SK-N-SH (cell line): ENCODE data around the gene PDE6A. TPM values are rescaled to one million over a fixed set of nuclear protein-coding genes. Genes with fewer than 3 reads are reported as not detected.

ENCODE experiments used
- CTCF ChIA-PET: fragments of 300-600, 350-600 bp; formaldehyde crosslinking; extraction: SDS; loops from one replicate; lab custom pipeline; 2021; lab: Yijun Ruan, JAX
- POLR2A ChIA-PET: fragments of 350-600 bp; sonication (Branson Sonifier 250); formaldehyde crosslinking; extraction: SDS; loops from one replicate; lab custom pipeline; 2020; ENCODE audit warnings: antibody characterized with exemption, inconsistent platforms; lab: Yijun Ruan, JAX
- DNase-seq: peaks from one replicate; pipeline ENCODE4 v3.0.0; 2012
- H2AFZ ChIP-seq: fragments of 200-600 bp; sonication (generic); 2 replicates; pipeline ENCODE4 v1.8.1; 2016; ENCODE audit warnings: antibody characterized with exemption, mild to moderate bottlenecking, low read depth
- H3F3A ChIP-seq: fragments of 200-600 bp; sonication (generic); replicated peaks from 2 replicates; pipeline ENCODE3; 2016; ENCODE audit warnings: antibody characterized with exemption, mild to moderate bottlenecking; ENCODE audit not compliant: insufficient read depth
- H3K27ac ChIP-seq, 2 experiments: fragments of 200-500 bp in 1 of 2; fragments of 200-600 bp in 1 of 2; sonication (Bioruptor generic) in 1 of 2; sonication (generic), shearing (Covaris generic) in 1 of 2; 2 replicates each; pipeline versions ENCODE4 v1.5.1 to v1.6.1; 2014 to 2016; ENCODE audit warnings: low read depth in 2 of 2, inconsistent platforms in 1 of 2, low read length in 1 of 2, mild to moderate bottlenecking in 1 of 2, mixed read lengths in 1 of 2
- H3K27me3 ChIP-seq: fragments of 200-600 bp; sonication (generic), shearing (Covaris generic); 2 replicates; pipeline ENCODE4 v1.6.1; 2016; ENCODE audit warnings: mixed run types; ENCODE audit not compliant: insufficient read depth
- H3K36me3 ChIP-seq, 2 experiments: fragments of 200-500 bp in 1 of 2; fragments of 200-600 bp in 1 of 2; sonication (Bioruptor generic) in 1 of 2; sonication (generic) in 1 of 2; replicated peaks in 1 of 2; 2 replicates each; pipeline versions ENCODE3 to v1.5.1; 2014 to 2016; ENCODE audit warnings: low read length in 1 of 2, mild to moderate bottlenecking in 1 of 2; ENCODE audit not compliant: insufficient read depth in 2 of 2, control insufficient read depth in 1 of 2
- H3K4me1 ChIP-seq, 2 experiments: fragments of 200-500 bp in 1 of 2; fragments of 200-600 bp in 1 of 2; sonication (Bioruptor generic) in 1 of 2; sonication (generic), shearing (Covaris generic) in 1 of 2; 2 replicates each; pipeline versions ENCODE4 v1.5.1 to v1.6.1; 2014 to 2016; ENCODE audit warnings: low read depth in 1 of 2, low read length in 1 of 2, mixed run types in 1 of 2; ENCODE audit not compliant: insufficient read depth in 2 of 2, control insufficient read depth in 1 of 2
- H3K4me2 ChIP-seq: fragments of 200-600 bp; sonication (generic), shearing (Covaris generic); 2 replicates; pipeline ENCODE4 v1.6.1; 2017; ENCODE audit warnings: mixed run types
- H3K4me3 ChIP-seq, 2 experiments: fragments of 200-500 bp in 1 of 2; fragments of 200-600 bp in 1 of 2; sonication (Bioruptor generic) in 1 of 2; sonication (generic), shearing (Covaris generic) in 1 of 2; 2 replicates each; pipeline versions ENCODE4 v1.5.1 to v1.8.1; 2014 to 2016; ENCODE audit warnings: low read depth in 2 of 2, inconsistent platforms in 1 of 2, low read length in 1 of 2, mild to moderate bottlenecking in 1 of 2, mixed read lengths in 1 of 2, moderate library complexity in 1 of 2
- H3K79me2 ChIP-seq: fragments of 200-600 bp; sonication (generic); 2 replicates; pipeline ENCODE4 v1.8.1; 2017; ENCODE audit warnings: mild to moderate bottlenecking; ENCODE audit not compliant: insufficient read depth
- H3K9ac ChIP-seq: fragments of 200-600 bp; sonication (generic); 2 replicates; pipeline ENCODE4 v1.6.1; 2017; ENCODE audit warnings: mixed run types
- H3K9me2 ChIP-seq: fragments of 200-600 bp; sonication (generic); 2 replicates; pipeline ENCODE4 v1.6.1; 2017; ENCODE audit warnings: mixed run types
- H3K9me3 ChIP-seq: fragments of 200-600 bp; sonication (generic); 2 replicates; pipeline ENCODE4 v1.6.1; 2017; ENCODE audit warnings: mixed run types, mild to moderate bottlenecking, moderate library complexity
- H4K20me1 ChIP-seq: fragments of 200-600 bp; sonication (generic); 2 replicates; pipeline ENCODE4 v1.6.1; 2017; ENCODE audit warnings: mild to moderate bottlenecking, mixed run types; ENCODE audit not compliant: insufficient read depth
- CHD2 ChIP-seq: fragments of 150-350 bp; IDR thresholded peaks from 2 replicates; pipeline ENCODE4 v1.6.1; 2018; ENCODE audit warnings: low read length; ENCODE audit not compliant: partially characterized antibody
- EZH2phosphoT487 ChIP-seq: fragments of 200-600 bp; sonication (generic); IDR thresholded peaks from 2 replicates; pipeline ENCODE4 v1.6.1; 2017; ENCODE audit warnings: low read depth, mixed run types, mild to moderate bottlenecking, antibody characterized with exemption, moderate library complexity, borderline replicate concordance
- FOSL2 ChIP-seq: IDR thresholded peaks from 2 replicates; pipeline ENCODE4 v1.4.0; 2012; ENCODE audit warnings: low read depth, mild to moderate bottlenecking, moderate library complexity, borderline replicate concordance
- NRF1 ChIP-seq: IDR thresholded peaks from 2 replicates; pipeline ENCODE4 v1.6.1; 2012; ENCODE audit warnings: low read depth, mild to moderate bottlenecking, low read length
- RXRA ChIP-seq: IDR thresholded peaks from 2 replicates; pipeline ENCODE4 v1.4.0; 2012; ENCODE audit warnings: low read depth, mild to moderate bottlenecking, borderline replicate concordance
- WGBS: methylation state at CpG from one replicate; pipeline ENCODE4 v1.1.6; 2017; ENCODE audit warnings: low lambda C conversion rate; 5-methylcytosine and 5-hydroxymethylcytosine counted together
- polyA plus RNA-seq, 3 experiments: library from polyadenylated mRNA; depleted of rRNA; stranded (reverse); fragments of >200 nt; gene quantifications; 2 replicates each; pipeline ENCODE4 v1.2.3, GENCODE V29; 2012
- TF ChIP-seq, protein P1 (sequence below): fragments of 150-350 bp; IDR thresholded peaks from 2 replicates; pipeline ENCODE4 v1.6.1; 2017; ENCODE audit warnings: antibody characterized with exemption, low read length, low read depth, borderline replicate concordance
- TF ChIP-seq, protein P2 (sequence below): IDR thresholded peaks from 2 replicates; pipeline ENCODE4 v1.4.0; 2012; ENCODE audit warnings: low read depth

The PDE6A gene
- polyA plus RNA-seq, 1 of the 3 experiments (the other 2 are of a cell fraction) = 0.05 TPM

DNA sequence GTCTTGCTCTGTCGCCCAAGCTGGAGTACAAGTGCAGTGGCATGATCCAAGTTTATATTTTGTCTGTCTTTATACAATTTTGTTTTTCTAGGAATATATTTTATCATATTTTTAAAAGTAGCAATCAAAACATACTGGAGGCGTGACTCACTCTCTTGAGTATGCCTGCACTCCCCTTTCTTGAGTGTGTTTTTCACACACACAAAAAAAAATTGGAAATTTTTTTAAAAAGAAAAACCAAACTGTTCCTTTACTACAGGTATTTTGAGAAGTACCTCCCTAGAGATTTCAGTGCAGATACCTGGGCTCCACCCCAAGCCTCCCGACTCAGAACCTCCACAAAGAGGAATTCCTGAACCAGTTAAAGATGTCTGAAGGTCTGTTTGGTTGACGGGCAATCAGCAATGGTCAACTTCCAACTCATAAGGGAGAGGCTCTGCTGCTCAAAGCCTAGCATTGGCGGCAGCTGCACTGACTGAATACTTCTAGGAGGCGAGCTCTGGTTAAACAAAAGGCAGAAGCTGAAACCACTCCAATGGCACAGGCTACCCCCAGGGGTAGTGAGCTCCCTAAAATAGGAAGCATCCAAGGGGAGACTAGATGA lies 27.4 kb downstream of the PDE6A start:
- CTCF ChIA-PET = interaction anchor here (1.2 to 2.2 kb wide), 4 partner anchors 16 to 83 kb away, joined by 5 to 11 read pairs (median 7); no protein-coding TSS in a partner anchor
- H2AFZ ChIP-seq = no peak overlapping the region

DNA sequence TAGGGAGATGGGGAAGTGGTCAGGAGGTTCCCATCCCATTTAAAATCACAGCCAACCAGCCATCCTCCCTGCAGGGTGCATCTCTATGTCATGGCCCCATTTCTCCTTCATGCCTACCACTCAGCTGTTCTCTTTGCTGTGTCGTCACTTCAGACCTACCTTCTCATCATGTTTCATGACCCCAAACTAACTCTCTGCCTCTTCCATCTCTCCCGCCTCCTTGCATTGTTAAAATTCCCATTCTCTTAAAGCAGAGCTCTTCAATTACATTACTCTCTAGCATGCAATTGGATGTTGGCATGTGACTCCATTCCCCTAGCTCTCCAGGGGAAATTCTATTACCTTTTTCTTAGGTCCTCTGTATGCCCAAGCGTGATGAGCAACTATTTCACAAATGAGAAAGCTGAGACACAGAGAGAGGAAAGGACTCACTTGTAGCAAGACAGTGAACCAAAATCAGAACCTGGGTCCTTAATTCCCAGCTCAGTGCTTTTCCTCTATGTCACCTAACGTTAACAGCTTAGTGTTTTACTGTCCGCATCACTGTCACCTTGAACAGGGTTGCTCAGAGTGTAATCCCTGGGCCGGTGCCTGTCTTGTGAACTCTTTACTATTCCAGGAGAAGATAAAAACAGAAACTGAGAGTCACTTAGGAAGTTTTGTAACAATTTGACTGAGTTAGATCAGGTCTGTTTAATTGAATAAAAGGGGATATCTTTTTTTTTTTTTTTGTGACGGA lies 28.1 kb downstream of the PDE6A start:
- H3F3A ChIP-seq = peaks cover 6% of the 10 kb centered on the region
- no peak for TF ChIP-seq NRF1
- TF ChIP-seq, protein P1, sequence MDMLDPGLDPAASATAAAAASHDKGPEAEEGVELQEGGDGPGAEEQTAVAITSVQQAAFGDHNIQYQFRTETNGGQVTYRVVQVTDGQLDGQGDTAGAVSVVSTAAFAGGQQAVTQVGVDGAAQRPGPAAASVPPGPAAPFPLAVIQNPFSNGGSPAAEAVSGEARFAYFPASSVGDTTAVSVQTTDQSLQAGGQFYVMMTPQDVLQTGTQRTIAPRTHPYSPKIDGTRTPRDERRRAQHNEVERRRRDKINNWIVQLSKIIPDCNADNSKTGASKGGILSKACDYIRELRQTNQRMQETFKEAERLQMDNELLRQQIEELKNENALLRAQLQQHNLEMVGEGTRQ = no peak
- no peak for TF ChIP-seq RXRA
- TF ChIP-seq EZH2phosphoT487 = no peak
- no peak for TF ChIP-seq CHD2
- TF ChIP-seq, protein P2, sequence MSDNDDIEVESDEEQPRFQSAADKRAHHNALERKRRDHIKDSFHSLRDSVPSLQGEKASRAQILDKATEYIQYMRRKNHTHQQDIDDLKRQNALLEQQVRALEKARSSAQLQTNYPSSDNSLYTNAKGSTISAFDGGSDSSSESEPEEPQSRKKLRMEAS = no peak
- H3K27ac ChIP-seq = peak overlapping the region in 1 of 2 experiments; percentile 17; a peak in 1 of 4 replicates
- no peaks in the 10 kb centered on the region for H3K9me3 ChIP-seq
- H3K4me2 ChIP-seq = peak overlapping the region; percentile 50
- no peaks in the 10 kb centered on the region for H3K27me3 ChIP-seq
- 0 out of 2 replicates have a peak overlapping the region, but pooled peaks have one; percentile 27 for H2AFZ ChIP-seq
- H4K20me1 ChIP-seq = no peaks in the 10 kb centered on the region
- H3K4me1 ChIP-seq = peaks cover 0 to 22% of the 10 kb centered on the region in 2 experiments; a peak in 1 of 4 replicates
- no peak for DNase-seq
- WGBS = 92% methylated on average over 7 of the region's 7 CpGs
- no peak overlapping the region for H3K4me3 ChIP-seq
- H3K79me2 ChIP-seq = no peaks in the 10 kb centered on the region
- no peaks in the 10 kb centered on the region for H3K36me3 ChIP-seq
- no peaks in the 10 kb centered on the region for H3K9me2 ChIP-seq
- H3K9ac ChIP-seq = no peak overlapping the region
- ChIA-PET POLR2A (no interaction called here), CTCF (interaction anchor here (0.7 to 2.2 kb wide), 4 partner anchors 11 to 82 kb away, joined by 3 to 11 read pairs (median 6); no protein-coding TSS in a partner anchor)

More for the DNA sequence above, 27.4 kb downstream of the PDE6A start:
- Histone ChIP-seq H3K4me2 (peak overlapping the region; percentile 50), H3K9ac (no peak overlapping the region; the same call in 1 of the 2 replicates), H3K4me3 (no peak overlapping the region), H3K9me3 (no peaks in the 10 kb centered on the region), H3K9me2 (no peaks in the 10 kb centered on the region), H3K36me3 (no peaks in the 10 kb centered on the region), H3K79me2 (no peaks in the 10 kb centered on the region), H3K27me3 (no peaks in the 10 kb centered on the region), H3K27ac (peak overlapping the region in 1 of 2 experiments; percentile 28; a peak in 2 of 4 replicates), H4K20me1 (no peaks in the 10 kb centered on the region), H3F3A (peaks cover 6% of the 10 kb centered on the region), H3K4me1 (peaks cover 0 to 22% of the 10 kb centered on the region in 2 experiments; a peak in 1 of 4 replicates)
- TF ChIP-seq RXRA (no peak), FOSL2 (peak; percentile 10; the same call in 1 of the 2 replicates)
- POLR2A ChIA-PET = no interaction called here
- 88% methylated on average over 6 of the region's 6 CpGs for WGBS
- no peak for DNase-seq
